ENCODE measurements around the gene KLHL18.
"Not testable (repeated sequence)": the region's sequence is repeated elsewhere in the genome, so short reads cannot be mapped to it uniquely, and the experiment has no call there.

Gene KLHL18

DNA sequence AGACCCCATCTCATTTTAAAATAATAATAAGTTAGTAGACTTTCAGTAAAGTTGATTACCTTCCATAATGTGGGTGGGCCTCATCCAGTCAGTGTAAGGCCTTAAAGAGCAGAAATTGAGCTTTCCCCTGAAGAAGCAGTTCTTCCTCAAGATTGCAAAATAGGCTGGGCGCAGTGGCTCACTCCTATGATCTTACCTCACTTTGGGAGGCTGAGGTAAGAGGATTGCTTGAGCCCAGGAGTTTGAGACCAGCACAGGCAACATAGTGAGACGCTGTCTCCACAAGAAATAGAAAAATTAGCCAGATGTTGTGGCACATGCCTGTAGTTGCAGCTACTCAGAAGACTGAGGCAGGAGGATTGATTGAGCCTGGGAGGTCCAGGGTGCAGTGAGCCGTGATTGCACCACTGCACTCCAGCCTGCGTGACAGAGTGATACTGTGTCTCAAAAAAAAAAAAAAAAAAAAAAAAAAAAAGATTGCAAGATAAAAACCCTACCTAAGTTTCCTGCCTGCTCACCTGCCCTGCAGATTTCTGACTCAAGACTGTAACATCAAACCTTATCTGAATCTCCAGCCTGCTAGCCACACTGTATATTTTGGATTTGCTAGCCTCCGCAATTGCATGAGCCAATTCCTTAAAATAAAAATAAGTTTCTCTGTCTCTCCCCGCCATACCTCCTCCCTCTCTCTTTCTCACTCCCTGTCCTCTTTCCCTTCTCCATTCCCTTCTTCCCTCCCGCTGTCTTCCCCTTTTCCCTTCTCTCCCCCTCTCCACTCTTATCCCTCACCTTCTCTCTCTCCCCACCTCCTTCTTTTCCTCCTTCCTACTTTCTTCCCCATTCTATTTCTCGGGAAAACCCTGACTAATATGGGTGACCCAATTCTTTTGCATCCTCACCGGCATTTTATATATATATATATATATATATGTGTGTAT lies 16.9 kb downstream of the KLHL18 start:
- no peak overlapping the region for H3K4me3 Mint-ChIP-seq
- H3K27ac Mint-ChIP-seq, result no peak overlapping the region
- H3K27me3 Mint-ChIP-seq (ENCODE audit: low read depth, poor library complexity), result no peaks in the 10 kb centered on the region
- H3K4me1 Mint-ChIP-seq, result no peaks in the 10 kb centered on the region
- no peak for DNase-seq
- no peaks in the 10 kb centered on the region for H3K9me3 Mint-ChIP-seq
- H3K36me3 Mint-ChIP-seq (ENCODE audit: low read depth), result peaks cover 34% of the 10 kb centered on the region
- TF ChIP-seq, protein P1, sequence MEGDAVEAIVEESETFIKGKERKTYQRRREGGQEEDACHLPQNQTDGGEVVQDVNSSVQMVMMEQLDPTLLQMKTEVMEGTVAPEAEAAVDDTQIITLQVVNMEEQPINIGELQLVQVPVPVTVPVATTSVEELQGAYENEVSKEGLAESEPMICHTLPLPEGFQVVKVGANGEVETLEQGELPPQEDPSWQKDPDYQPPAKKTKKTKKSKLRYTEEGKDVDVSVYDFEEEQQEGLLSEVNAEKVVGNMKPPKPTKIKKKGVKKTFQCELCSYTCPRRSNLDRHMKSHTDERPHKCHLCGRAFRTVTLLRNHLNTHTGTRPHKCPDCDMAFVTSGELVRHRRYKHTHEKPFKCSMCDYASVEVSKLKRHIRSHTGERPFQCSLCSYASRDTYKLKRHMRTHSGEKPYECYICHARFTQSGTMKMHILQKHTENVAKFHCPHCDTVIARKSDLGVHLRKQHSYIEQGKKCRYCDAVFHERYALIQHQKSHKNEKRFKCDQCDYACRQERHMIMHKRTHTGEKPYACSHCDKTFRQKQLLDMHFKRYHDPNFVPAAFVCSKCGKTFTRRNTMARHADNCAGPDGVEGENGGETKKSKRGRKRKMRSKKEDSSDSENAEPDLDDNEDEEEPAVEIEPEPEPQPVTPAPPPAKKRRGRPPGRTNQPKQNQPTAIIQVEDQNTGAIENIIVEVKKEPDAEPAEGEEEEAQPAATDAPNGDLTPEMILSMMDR (IDR thresholded peaks at IDR 0.05), result no peak

DNA sequence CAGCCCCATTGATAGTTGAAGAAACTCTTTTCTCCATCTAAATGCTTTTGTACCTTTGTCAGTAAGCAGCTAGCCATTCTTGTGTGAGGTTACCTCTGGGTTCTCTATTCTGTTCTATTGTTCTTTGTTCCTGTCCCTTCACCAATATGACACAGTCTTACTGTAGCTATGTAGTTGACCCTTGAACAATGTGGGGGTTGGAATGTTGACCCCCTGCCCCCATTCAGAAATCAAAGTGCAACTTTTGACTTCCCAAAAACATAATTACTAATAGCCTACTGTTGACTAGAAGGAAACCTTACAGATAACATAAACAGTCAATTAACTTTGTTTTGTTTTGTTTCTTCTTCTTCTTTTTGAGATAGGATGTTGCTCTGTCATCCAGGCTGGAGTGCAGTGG lies 18.7 kb downstream of the KLHL18 start:
- H3K4me3 Mint-ChIP-seq, result no peak overlapping the region
- peaks cover 47% of the 10 kb centered on the region for H3K36me3 Mint-ChIP-seq (ENCODE audit: low read depth)
- no peaks in the 10 kb centered on the region for H3K4me1 Mint-ChIP-seq
- no peaks in the 10 kb centered on the region for H3K27me3 Mint-ChIP-seq (ENCODE audit: low read depth, poor library complexity)
- DNase-seq, result no peak
- no peak overlapping the region for H3K27ac Mint-ChIP-seq
- H3K9me3 Mint-ChIP-seq, result no peaks in the 10 kb centered on the region
- TF ChIP-seq, protein P1 (IDR thresholded peaks at IDR 0.05), result no peak

DNA sequence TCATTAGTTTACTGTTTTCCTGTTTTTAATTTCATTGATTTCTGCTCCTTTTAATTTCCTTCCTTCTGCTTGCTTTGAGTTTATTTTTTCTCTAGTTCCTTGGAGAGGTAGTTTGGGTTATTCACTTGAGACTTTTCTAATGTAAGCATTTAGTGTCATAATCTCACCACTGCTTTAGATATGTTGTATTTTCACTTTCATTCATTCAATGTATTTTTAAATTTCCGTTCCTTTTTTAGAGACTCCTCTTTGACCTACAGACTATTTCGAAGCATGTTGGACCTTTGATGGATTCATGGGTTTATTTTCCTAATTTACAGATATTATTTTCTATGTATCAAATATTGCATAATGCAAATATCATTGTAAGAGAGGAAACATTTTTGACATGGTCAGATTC lies 23.3 kb downstream of the KLHL18 start:
- no peak for DNase-seq
- Mint-ChIP-seq H3K4me1 (peaks cover 10% of the 10 kb centered on the region), H3K27ac (no peak overlapping the region), H3K36me3 (ENCODE audit: low read depth) (peaks cover 81% of the 10 kb centered on the region), H3K9me3 (peaks cover 32% of the 10 kb centered on the region), H3K4me3 (no peak overlapping the region), H3K27me3 (ENCODE audit: low read depth, poor library complexity) (no peaks in the 10 kb centered on the region)
- TF ChIP-seq, protein P1 (IDR thresholded peaks at IDR 0.05), result no peak

DNA sequence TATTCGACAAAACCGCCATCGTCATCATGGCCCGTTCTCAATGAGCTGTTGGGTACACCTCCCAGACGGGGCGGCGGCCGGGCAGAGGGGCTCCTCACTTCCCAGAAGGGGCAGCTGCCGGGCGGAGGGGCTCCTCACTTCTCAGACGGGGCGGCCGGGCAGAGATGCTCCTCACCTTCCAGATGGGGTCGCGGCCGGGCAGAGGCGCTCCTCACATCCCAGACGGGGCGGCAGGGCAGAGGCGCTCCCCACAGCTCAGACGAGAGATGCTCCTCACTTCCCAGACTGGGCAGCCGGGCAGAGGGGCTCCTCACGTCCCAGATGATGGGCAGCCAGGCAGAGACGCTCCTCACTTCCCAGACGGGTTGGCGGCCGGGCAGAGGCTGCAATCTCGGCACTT lies 26.5 kb downstream of the KLHL18 start:
- H3K27ac Mint-ChIP-seq; H3K27me3 Mint-ChIP-seq (ENCODE audit: low read depth, poor library complexity); DNase-seq; H3K4me3 Mint-ChIP-seq: not testable (repeated sequence)
- Mint-ChIP-seq H3K4me1 (peaks cover 15% of the 10 kb centered on the region), H3K36me3 (ENCODE audit: low read depth) (peaks cover 64% of the 10 kb centered on the region), H3K9me3 (peaks cover 32% of the 10 kb centered on the region)

- TF ChIP-seq, protein P1 (IDR thresholded peaks at IDR 0.05), result no peak
These were observed 27.6 kb downstream of the KLHL18 start for GRCh38 chr3:47310391-47310790.

GRCh38 chr3:47313341-47314055 lies 30.8 kb downstream of the KLHL18 start:
- H3K36me3 Mint-ChIP-seq (ENCODE audit: low read depth), result peaks cover 26% of the 10 kb centered on the region
- DNase-seq, result no peak
- H3K9me3 Mint-ChIP-seq, result peaks cover 17% of the 10 kb centered on the region
- H3K27me3 Mint-ChIP-seq (ENCODE audit: low read depth, poor library complexity), result no peaks in the 10 kb centered on the region
- no peak overlapping the region for H3K4me3 Mint-ChIP-seq
- TF ChIP-seq, protein P1 (IDR thresholded peaks at IDR 0.05), result no peak
- peaks cover 25% of the 10 kb centered on the region for H3K4me1 Mint-ChIP-seq
- H3K27ac Mint-ChIP-seq, result no peak overlapping the region

More at GRCh38 chr3:47310391-47310790, 27.6 kb downstream of the KLHL18 start:
- Mint-ChIP-seq H3K4me1 (peaks cover 25% of the 10 kb centered on the region), H3K27ac (peak overlapping the region; percentile 44), H3K9me3 (peaks cover 32% of the 10 kb centered on the region), H3K36me3 (ENCODE audit: low read depth) (peaks cover 55% of the 10 kb centered on the region), H3K4me3 (no peak overlapping the region), H3K27me3 (ENCODE audit: low read depth, poor library complexity) (no peaks in the 10 kb centered on the region)
- no peak for DNase-seq
